ENCODE measurements around the gene KIF12. TPM values are rescaled to one million over a fixed set of nuclear protein-coding genes. Genes with fewer than 3 reads are reported as not detected.

Gene KIF12
- total and polyA plus RNA-seq, 8 donors = 40.4 to 605 (median 68.3) TPM

GRCh38 chr9:114102484-114102883, 3.4 kb upstream of the KIF12 start:
- H3K4me1 ChIP-seq = peaks cover 0 to 12% (median 10%) of the 10 kb centered on the region in 3 donors
- no peak for FAIRE-seq
- no peak for DNase-seq
- intact Hi-C loops (cut with DNase I) = no loop called here
- no peaks in the 10 kb centered on the region for H3K36me3 ChIP-seq
- H3K9me3 ChIP-seq = no peaks in the 10 kb centered on the region
- TF ChIP-seq CTCF (IDR thresholded peaks at IDR 0.05) = no peak
- H3K4me3 ChIP-seq = no peak overlapping the region
- H3K27ac ChIP-seq = no peak overlapping the region
- no peak for ATAC-seq
- H3K27me3 ChIP-seq = no peaks in the 10 kb centered on the region

GRCh38 chr9:114100536-114100935, 1.4 kb upstream of the KIF12 start:
- TF ChIP-seq CTCF (IDR thresholded peaks at IDR 0.05) = no peak
- Histone ChIP-seq H3K36me3 (peaks cover 0 to 6% (median 0%) of the 10 kb centered on the region in 3 donors), H3K27ac (peak overlapping the region in 3 of 4 donors; percentile 83 to 90 (median 88)), H3K4me1 (peaks cover 0 to 12% (median 10%) of the 10 kb centered on the region in 3 donors), H3K9me3 (no peaks in the 10 kb centered on the region), H3K27me3 (no peaks in the 10 kb centered on the region), H3K4me3 (no peak overlapping the region)
- intact Hi-C loops (cut with DNase I) = no loop called here
- DNase-seq (no peak), ATAC-seq (no peak), FAIRE-seq (no peak)
- WGBS, 2 donors = 62 to 76% methylated on average over 1 of the region's 1 CpG

GRCh38 chr9:114099669-114100270, 678 bp upstream of the KIF12 start:
- 37 to 41% methylated on average over 2 of the region's 2 CpGs for WGBS, 2 donors
- FAIRE-seq = no peak
- H3K4me1 ChIP-seq = peaks cover 0 to 10% (median 10%) of the 10 kb centered on the region in 3 donors
- H3K4me3 ChIP-seq = peak overlapping the region in 3 of 4 donors; percentile 37 to 68 (median 48)
- peaks cover 0 to 13% (median 3%) of the 10 kb centered on the region in 3 donors for H3K36me3 ChIP-seq
- DNase-seq = peak in 2 of 6 donors; percentile 41 to 55
- peak; percentile 25 to 54 (median 45) for ATAC-seq
- H3K9me3 ChIP-seq = no peaks in the 10 kb centered on the region
- no peaks in the 10 kb centered on the region for H3K27me3 ChIP-seq
- intact Hi-C loops (cut with DNase I) = no loop called here
- no peak for TF ChIP-seq CTCF (IDR thresholded peaks at IDR 0.05)
- peak overlapping the region; percentile 57 to 90 (median 86) for H3K27ac ChIP-seq

GRCh38 chr9:114098021-114098935, 814 bp downstream of the KIF12 start:
- WGBS, 2 donors = 1 to 3% methylated on average over 36 to 77 of the region's 77 CpGs
- Histone ChIP-seq H3K27me3 (no peaks in the 10 kb centered on the region), H3K36me3 (peaks cover 0 to 25% (median 7%) of the 10 kb centered on the region in 3 donors), H3K27ac (peak overlapping the region; percentile 57 to 90 (median 86)), H3K9me3 (no peaks in the 10 kb centered on the region), H3K4me3 (peak overlapping the region; percentile 37 to 68 (median 54)), H3K4me1 (peaks cover 0 to 10% (median 9%) of the 10 kb centered on the region in 3 donors)
- no peak for TF ChIP-seq CTCF (IDR thresholded peaks at IDR 0.05)
- DNase-seq (peak; percentile 86 to 94 (median 92)), FAIRE-seq (no peak), ATAC-seq (peak; percentile 80 to 92 (median 86))
- intact Hi-C loops (cut with DNase I) = no loop called here
